ENCODE measurements around the gene RPE. TPM values are rescaled to one million over a fixed set of nuclear protein-coding genes. Genes with fewer than 3 reads are reported as not detected.

The RPE gene
- total RNA-seq, 1 experiment from 2014 or later: 67.8 TPM

- Mint-ChIP-seq H3K9me3 (no peaks in the 10 kb centered on the region), H3K4me3 (peak overlapping the region in 1 of 2 experiments; percentile 17; a peak in 1 of 5 replicates), H3K36me3 (ENCODE audit: insufficient read depth in 1 of 3, low read depth in 3 of 3) (peaks cover 4 to 21% (median 19%) of the 10 kb centered on the region in 3 experiments; a peak in 5 of 7 replicates), H3K4me1 (peaks cover 18 to 19% of the 10 kb centered on the region in 2 experiments), H3K27ac (no peak overlapping the region), H3K27me3 (ENCODE audit: low read depth) (peaks cover 1% of the 10 kb centered on the region; the same call in 1 of the 2 replicates)
- no peak overlapping the region for H3K56ac ChIP-seq (ENCODE audit: insufficient read length, low read depth, low read length)
- no peak overlapping the region for H2BK15ac ChIP-seq (ENCODE audit: low read depth, low read length)
- no peak overlapping the region for H4K8ac ChIP-seq (replicated peaks; ENCODE audit: insufficient read length, low read depth, low read length)
- H3K4me1 ChIP-seq (ENCODE audit: insufficient read depth, low read length): no peaks in the 10 kb centered on the region
- H3K79me1 ChIP-seq (ENCODE audit: insufficient read depth, low read depth, low read length, poor library complexity, severe bottlenecking): peaks cover 10% of the 10 kb centered on the region
- no peak overlapping the region for H2BK5ac ChIP-seq (ENCODE audit: insufficient read length, low read length)
- H2BK120ac ChIP-seq (ENCODE audit: low read depth, low read length, poor library complexity, severe bottlenecking): no peak overlapping the region
- no peak overlapping the region for H2AFZ ChIP-seq (ENCODE audit: low read length)
- no peak overlapping the region for H3K14ac ChIP-seq (ENCODE audit: insufficient read depth, low read length)
- H3K4ac ChIP-seq (ENCODE audit: low read depth, low read length): no peak overlapping the region
- H3T11ph ChIP-seq (ENCODE audit: low read length): no peak overlapping the region
- no peak overlapping the region for H3K23ac ChIP-seq (ENCODE audit: insufficient read length, low read depth, low read length)
- H3K9me3 ChIP-seq (ENCODE audit: control insufficient read depth, low read depth, low read length): no peaks in the 10 kb centered on the region
- H4K91ac ChIP-seq (ENCODE audit: insufficient read length, low read depth, low read length): no peak overlapping the region
- H2AK5ac ChIP-seq (ENCODE audit: insufficient read length, low read length): no peak overlapping the region
- H3K9ac ChIP-seq (ENCODE audit: extremely low read depth, insufficient read length, low read length): no peak overlapping the region
- TF ChIP-seq CTCF (conservative IDR thresholded peaks at IDR 0.05): no peak
- WGBS (ENCODE audit: extremely low coverage, insufficient read length, low lambda C conversion rate): no CpG with 5 or more reads among the region's 2 CpGs
- H4K20me1 ChIP-seq (ENCODE audit: control insufficient read depth, insufficient read depth, insufficient read length): no peaks in the 10 kb centered on the region
- no peak overlapping the region for H3K27ac ChIP-seq (ENCODE audit: insufficient read length, low read depth, low read length)
- H3K4me2 ChIP-seq (ENCODE audit: insufficient read depth, insufficient read length, low read length): no peak overlapping the region
- H3K27me3 ChIP-seq (ENCODE audit: insufficient read depth, low read length): no peaks in the 10 kb centered on the region
- no peak overlapping the region for H2BK12ac ChIP-seq (ENCODE audit: insufficient read length, low read depth, low read length)
- peaks cover 40% of the 10 kb centered on the region; the same call in 1 of the 2 replicates for H3K79me2 ChIP-seq (ENCODE audit: insufficient read depth, low read length)
- no peak for DNase-seq
- no peak overlapping the region for H2BK20ac ChIP-seq (ENCODE audit: low read depth, low read length, poor library complexity, severe bottlenecking)
- H3K23me2 ChIP-seq (ENCODE audit: insufficient read length, low read depth, low read length, poor library complexity, severe bottlenecking): peaks cover 9% of the 10 kb centered on the region
- no peak overlapping the region for H3K18ac ChIP-seq (ENCODE audit: insufficient read length, low read depth, low read length)
- no peak overlapping the region for H4K5ac ChIP-seq (ENCODE audit: insufficient read length, low read depth, low read length)
These were observed 2.4 kb downstream of the RPE start for GRCh38 chr2:210004881-210005280.

Measured in H9 (cell line).